K562 (cell line): ENCODE data around the gene ZNF616. TPM values are rescaled to one million over a fixed set of nuclear protein-coding genes. Genes with fewer than 3 reads are reported as not detected.

Source experiments
- ARID4B ChIP-seq: sonication (generic); formaldehyde crosslinking; IDR thresholded peaks from 2 replicates; pipeline ENCODE4 v1.8.0; 2022; ENCODE audit warnings: mild to moderate bottlenecking, missing genetic modification reagents
- CREB1 ChIP-seq, 2 experiments: sonication (generic) in 1 of 2; formaldehyde crosslinking in 1 of 2; IDR thresholded peaks; 2 replicates each; pipeline versions ENCODE4 v1.6.1 to v1.8.0; 2012 to 2022; ENCODE audit warnings: inconsistent platforms in 1 of 2, mild to moderate bottlenecking in 1 of 2, missing genetic modification reagents in 1 of 2, moderate library complexity in 1 of 2
- ETV5 ChIP-seq: sonication (generic); formaldehyde crosslinking; IDR thresholded peaks from 2 replicates; pipeline ENCODE4 v1.4.0; 2020; ENCODE audit warnings: low read depth, mild to moderate bottlenecking, missing genetic modification reagents
- NFRKB ChIP-seq: fragments of 450-650 bp; IDR thresholded peaks from 2 replicates; pipeline ENCODE4 v1.6.1; 2016; ENCODE audit warnings: low read depth
- PRDM10 ChIP-seq: fragments of 450-650 bp; IDR thresholded peaks from 2 replicates; pipeline ENCODE4 v1.6.1; 2018; ENCODE audit not compliant: partially characterized antibody
- SIN3B ChIP-seq: fragments of 450-650 bp; IDR thresholded peaks from 2 replicates; pipeline ENCODE4 v1.6.1; 2017; ENCODE audit warnings: low read depth, mild to moderate bottlenecking, moderate library complexity
- TCF15 ChIP-seq: fragments of 250-450 bp; sonication (Bioruptor Pico); IDR thresholded peaks from 2 replicates; pipeline ENCODE4 v1.8.0; 2022; ENCODE audit warnings: moderate library complexity, mild to moderate bottlenecking, inconsistent platforms
- THRA ChIP-seq: fragments of 450-650 bp; IDR thresholded peaks from 2 replicates; pipeline ENCODE4 v1.6.1; 2017; ENCODE audit warnings: mild to moderate bottlenecking, moderate library complexity
- ZEB2 ChIP-seq: fragments of 450-650 bp; IDR thresholded peaks from 2 replicates; pipeline ENCODE4 v1.6.1; 2016
- ZNF408 ChIP-seq: fragments of 250-450 bp; sonication (Bioruptor Pico); IDR thresholded peaks from 2 replicates; pipeline ENCODE4 v1.4.0; 2020; ENCODE audit warnings: low read depth, mild to moderate bottlenecking, moderate library complexity
- ZNF592 ChIP-seq: fragments of 450-650 bp; IDR thresholded peaks from 2 replicates; pipeline ENCODE4 v1.6.1; 2017; ENCODE audit warnings: antibody characterized with exemption, mild to moderate bottlenecking
- polyA plus RNA-seq, 8 experiments: library from polyadenylated mRNA; depleted of rRNA in 4 of 8; stranded (reverse) in 5 of 8; unstranded in 3 of 8; fragments of >200 nt; fragmentation: Nextera tagmentation in 2 of 8; fragmentation: Illumina TruSeq in 1 of 8; extraction: Ambion mirVana in 2 of 8; extraction: Trizol in 1 of 8; gene quantifications; 2 replicates each; pipeline versions ENCODE4 v1.2.1 to v1.2.3, GENCODE V29; 2011 to 2014; ENCODE audit warnings: inconsistent platforms in 1 of 8, missing spikeins in 1 of 8
- total RNA-seq, 7 experiments: library from RNA; depleted of rRNA in 6 of 7; stranded (reverse); fragments of >200 nt in 6 of 7; fragmentation: Illumina TruSeq in 2 of 7; extraction: Trizol in 2 of 7; gene quantifications; 2 replicates each; pipeline versions ENCODE4 v1.2.1 to v1.2.3, GENCODE V29; 2011 to 2021; ENCODE audit warnings: low replicate concordance in 1 of 7

The ZNF616 gene
- total and polyA plus RNA-seq, 9 of the 15 experiments (the other 6 are each of a cell fraction or from before 2014, with no cell fraction given) = 3.4 to 13.0 (median 6.7) TPM

GRCh38 chr19:52095172-52096014, 44.3 kb downstream of the ZNF616 start, which contains the start of gene ZNF841 (continued):
- TF ChIP-seq PRDM10 = peak; percentile 31
- TF ChIP-seq ZNF408 (CRISPR knock-in tag) = no peak
- TF ChIP-seq ARID4B = peak; percentile 16; the same call in 1 of the 2 replicates
- TF ChIP-seq ETV5 = peak; percentile 65; the same call in 1 of the 2 replicates
- no peak for TF ChIP-seq ZEB2
- TF ChIP-seq ZNF592 = no peak
- TF ChIP-seq NFRKB = no peak; the same call in 1 of the 2 replicates
- no peak for TF ChIP-seq CREB1 (IDR thresholded peaks at IDR 0.05)
- TF ChIP-seq CREB1 (CRISPR knock-in tag; IDR thresholded peaks at IDR 0.05) = no peak
- TF ChIP-seq SIN3B = peak; percentile 49; the same call in 1 of the 2 replicates
- no peak for TF ChIP-seq TCF15 (CRISPR knock-in tag)
- no peak for TF ChIP-seq THRA
